Naive thymus-derived CD8-positive, alpha-beta T cell (primary cell): ENCODE measurements around the gene SRGAP1. TPM values are rescaled to one million over a fixed set of nuclear protein-coding genes. Genes with fewer than 3 reads are reported as not detected.

Experiments used
- ATAC-seq, 2 donors: fragments of 150-1000 bp; cut with Tn5 transposase in 1 of 2; sonication (Bioruptor Pico), chemical (Tn5 transposase) in 1 of 2; 1 replicate in 1 of 2; 2 replicates in 1 of 2; pipeline ENCODE4 v1.10.0; 2021; ENCODE audit warnings: mild to moderate bottlenecking in 2 of 2, moderate library complexity in 2 of 2
- POLR2A ChIA-PET: fragments of 350-600 bp; sonication (Branson Sonifier 250); formaldehyde crosslinking; loops from one replicate; lab custom pipeline; 2021; ENCODE audit warnings: antibody characterized with exemption; lab: Charles Lee
- DNase-seq, 10 donors: peaks; one replicate each; pipeline versions ENCODE4 v3.0.0 to v3.0.0-alpha.2; 2020 to 2022
- H3K27ac Mint-ChIP-seq, 10 donors: one replicate each; pipeline ENCODE4 v1.8.0; 2020 to 2022; ENCODE audit warnings: mild to moderate bottlenecking in 10 of 10, mixed read lengths in 10 of 10, moderate library complexity in 4 of 10, inconsistent platforms in 1 of 10
- H3K27me3 Mint-ChIP-seq, 5 donors: one replicate each; pipeline ENCODE4 v1.8.0; 2021 to 2022; ENCODE audit warnings: mixed read lengths in 5 of 5
- H3K36me3 Mint-ChIP-seq, 3 donors: one replicate each; pipeline ENCODE4 v1.8.0; 2020 to 2022; ENCODE audit warnings: mixed read lengths in 3 of 3, mild to moderate bottlenecking in 2 of 3, inconsistent platforms in 1 of 3
- H3K4me1 Mint-ChIP-seq, 4 donors: one replicate each; pipeline ENCODE4 v1.8.0; 2021 to 2022; ENCODE audit warnings: mixed read lengths in 4 of 4
- H3K4me3 Mint-ChIP-seq, 10 donors: one replicate each; pipeline ENCODE4 v1.8.0; 2020 to 2022; ENCODE audit warnings: mild to moderate bottlenecking in 10 of 10, mixed read lengths in 10 of 10, moderate library complexity in 6 of 10, inconsistent platforms in 1 of 10
- H3K9me3 Mint-ChIP-seq, 9 donors: one replicate each; pipeline ENCODE4 v1.8.0; 2020 to 2022; ENCODE audit warnings: mixed read lengths in 9 of 9, mild to moderate bottlenecking in 3 of 9, inconsistent platforms in 1 of 9, moderate library complexity in 1 of 9
- polyA plus RNA-seq, 3 donors: library from polyadenylated mRNA; unstranded; fragments of 300-500 nt; fragmentation: Illumina TruSeq; gene quantifications; one replicate each; pipeline ENCODE4 v1.2.3, GENCODE V29; 2021
- total RNA-seq, 8 experiments: library from RNA in 2 of 8; stranded (reverse) in 2 of 8; gene quantifications; one replicate each; pipeline ENCODE4 v1.2.3 and lab custom pipeline; 2021 to 2026

The SRGAP1 gene
- total and polyA plus RNA-seq, 5 experiments from 2014 or later: 0.01 to 0.04 (median 0.03) TPM; not detected in 2

- no peak overlapping the region for H3K27ac Mint-ChIP-seq
- peaks cover 0 to 3% (median 0%) of the 10 kb centered on the region in 5 donors for H3K27me3 Mint-ChIP-seq
- POLR2A ChIA-PET: no interaction called here
- H3K36me3 Mint-ChIP-seq: no peaks in the 10 kb centered on the region
- H3K4me3 Mint-ChIP-seq: no peak overlapping the region
- no peaks in the 10 kb centered on the region for H3K9me3 Mint-ChIP-seq
- ATAC-seq (no peak), DNase-seq (no peak)
- peaks cover 0 to 3% (median 0%) of the 10 kb centered on the region in 4 donors for H3K4me1 Mint-ChIP-seq
These were observed 74.3 kb downstream of the SRGAP1 start for GRCh38 chr12:63918800-63919300.

- POLR2A ChIA-PET: no interaction called here
- H3K27ac Mint-ChIP-seq: no peak overlapping the region
- no peaks in the 10 kb centered on the region for H3K36me3 Mint-ChIP-seq
- no peaks in the 10 kb centered on the region for H3K9me3 Mint-ChIP-seq
- peaks cover 0 to 3% (median 0%) of the 10 kb centered on the region in 5 donors for H3K27me3 Mint-ChIP-seq
- ATAC-seq (no peak), DNase-seq (no peak)
- peaks cover 0 to 3% (median 0%) of the 10 kb centered on the region in 4 donors for H3K4me1 Mint-ChIP-seq
- H3K4me3 Mint-ChIP-seq: no peak overlapping the region
These were observed 75.3 kb downstream of the SRGAP1 start for GRCh38 chr12:63919756-63920155.

- DNase-seq: no peak
- Mint-ChIP-seq H3K36me3 (no peaks in the 10 kb centered on the region), H3K4me1 (peaks cover 0 to 3% (median 0%) of the 10 kb centered on the region in 4 donors), H3K27ac (no peak overlapping the region), H3K27me3 (peaks cover 0 to 3% (median 0%) of the 10 kb centered on the region in 5 donors), H3K9me3 (no peaks in the 10 kb centered on the region), H3K4me3 (no peak overlapping the region)
- POLR2A ChIA-PET: no interaction called here
- no peak for ATAC-seq
These were observed 76.7 kb downstream of the SRGAP1 start for GRCh38 chr12:63921157-63921556.

GRCh38 chr12:63922474-63922873 is 78.0 kb downstream of the SRGAP1 start:
- POLR2A ChIA-PET: no interaction called here
- H3K27me3 Mint-ChIP-seq: peaks cover 0 to 9% (median 0%) of the 10 kb centered on the region in 5 donors
- ATAC-seq: no peak

GRCh38 chr12:63924781-63925180 is 80.3 kb downstream of the SRGAP1 start:
- ATAC-seq (no peak), DNase-seq (no peak)
- Mint-ChIP-seq H3K9me3 (no peaks in the 10 kb centered on the region), H3K36me3 (no peaks in the 10 kb centered on the region), H3K27me3 (peaks cover 0 to 10% (median 0%) of the 10 kb centered on the region in 5 donors), H3K4me3 (no peak overlapping the region), H3K4me1 (no peaks in the 10 kb centered on the region), H3K27ac (no peak overlapping the region)
- POLR2A ChIA-PET: no interaction called here

More at GRCh38 chr12:63922474-63922873, 78.0 kb downstream of the SRGAP1 start:
- Mint-ChIP-seq H3K4me3 (no peak overlapping the region), H3K9me3 (no peaks in the 10 kb centered on the region), H3K27ac (no peak overlapping the region), H3K4me1 (no peaks in the 10 kb centered on the region), H3K36me3 (no peaks in the 10 kb centered on the region)
- no peak for DNase-seq

GRCh38 chr12:63927511-63927910 is 83.0 kb downstream of the SRGAP1 start:
- Mint-ChIP-seq H3K27ac (no peak overlapping the region), H3K36me3 (no peaks in the 10 kb centered on the region), H3K4me3 (no peak overlapping the region), H3K27me3 (peaks cover 0 to 15% (median 3%) of the 10 kb centered on the region in 5 donors), H3K4me1 (no peaks in the 10 kb centered on the region), H3K9me3 (no peaks in the 10 kb centered on the region)
- ATAC-seq: no peak
- POLR2A ChIA-PET: no interaction called here
- no peak for DNase-seq

- POLR2A ChIA-PET: no interaction called here
- Mint-ChIP-seq H3K9me3 (no peaks in the 10 kb centered on the region), H3K4me3 (no peak overlapping the region), H3K4me1 (no peaks in the 10 kb centered on the region), H3K27ac (no peak overlapping the region), H3K27me3 (peaks cover 0 to 15% (median 3%) of the 10 kb centered on the region in 5 donors), H3K36me3 (no peaks in the 10 kb centered on the region)
- no peak for DNase-seq
- no peak for ATAC-seq
These were observed 83.8 kb downstream of the SRGAP1 start for GRCh38 chr12:63928305-63928704.

GRCh38 chr12:63929426-63929825 is 84.9 kb downstream of the SRGAP1 start:
- H3K9me3 Mint-ChIP-seq: no peaks in the 10 kb centered on the region
- DNase-seq (no peak), ATAC-seq (no peak)
- no peak overlapping the region for H3K4me3 Mint-ChIP-seq
- H3K27ac Mint-ChIP-seq: no peak overlapping the region
- peaks cover 2 to 22% (median 5%) of the 10 kb centered on the region in 5 donors for H3K27me3 Mint-ChIP-seq
- POLR2A ChIA-PET: no interaction called here
- H3K4me1 Mint-ChIP-seq: no peaks in the 10 kb centered on the region
- no peaks in the 10 kb centered on the region for H3K36me3 Mint-ChIP-seq

- Mint-ChIP-seq H3K27ac (no peak overlapping the region), H3K4me1 (no peaks in the 10 kb centered on the region), H3K36me3 (no peaks in the 10 kb centered on the region), H3K4me3 (no peak overlapping the region), H3K27me3 (peaks cover 2 to 26% (median 10%) of the 10 kb centered on the region in 5 donors), H3K9me3 (no peaks in the 10 kb centered on the region)
- ATAC-seq: no peak
- POLR2A ChIA-PET: no interaction called here
- DNase-seq: no peak
These were observed 86.5 kb downstream of the SRGAP1 start for GRCh38 chr12:63930971-63931370.

- Mint-ChIP-seq H3K4me1 (no peaks in the 10 kb centered on the region), H3K27me3 (peaks cover 2 to 26% (median 10%) of the 10 kb centered on the region in 5 donors), H3K27ac (no peak overlapping the region), H3K9me3 (no peaks in the 10 kb centered on the region), H3K36me3 (no peaks in the 10 kb centered on the region), H3K4me3 (no peak overlapping the region)
- POLR2A ChIA-PET: no interaction called here
- ATAC-seq: no peak
- no peak for DNase-seq
These were observed 87.2 kb downstream of the SRGAP1 start for GRCh38 chr12:63931703-63932102.

- no peak overlapping the region for H3K4me3 Mint-ChIP-seq
- no peak overlapping the region for H3K27ac Mint-ChIP-seq
- ATAC-seq (no peak), DNase-seq (no peak)
- no peaks in the 10 kb centered on the region for H3K9me3 Mint-ChIP-seq
- H3K4me1 Mint-ChIP-seq: no peaks in the 10 kb centered on the region
- POLR2A ChIA-PET: no interaction called here
- H3K36me3 Mint-ChIP-seq: no peaks in the 10 kb centered on the region
- H3K27me3 Mint-ChIP-seq: peaks cover 2 to 26% (median 10%) of the 10 kb centered on the region in 5 donors
These were observed 90.4 kb downstream of the SRGAP1 start for GRCh38 chr12:63934936-63935335.

GRCh38 chr12:63935361-63935760 is 90.9 kb downstream of the SRGAP1 start:
- DNase-seq (no peak), ATAC-seq (no peak)
- POLR2A ChIA-PET: no interaction called here
- Mint-ChIP-seq H3K27me3 (peaks cover 2 to 26% (median 11%) of the 10 kb centered on the region in 5 donors), H3K27ac (no peak overlapping the region), H3K4me3 (no peak overlapping the region), H3K36me3 (no peaks in the 10 kb centered on the region), H3K9me3 (no peaks in the 10 kb centered on the region), H3K4me1 (no peaks in the 10 kb centered on the region)

- no peaks in the 10 kb centered on the region for H3K9me3 Mint-ChIP-seq
- no peaks in the 10 kb centered on the region for H3K4me1 Mint-ChIP-seq
- no peak overlapping the region for H3K27ac Mint-ChIP-seq
- DNase-seq (no peak), ATAC-seq (no peak)
- POLR2A ChIA-PET: no interaction called here
- no peaks in the 10 kb centered on the region for H3K36me3 Mint-ChIP-seq
- H3K4me3 Mint-ChIP-seq: no peak overlapping the region
- peaks cover 0 to 11% (median 9%) of the 10 kb centered on the region in 5 donors for H3K27me3 Mint-ChIP-seq
These were observed 93.1 kb downstream of the SRGAP1 start for GRCh38 chr12:63937378-63938316.
